Activated gamma-delta T cell treated with Interleukin-2 at 50 U/mL for 16 hours (primary cell): Measurements from ENCODE around the gene PCDHGC3.

Experiments used
- DNase-seq: peaks from one replicate; pipeline ENCODE4 v3.0.0-alpha.2; 2020

The PCDHGC3 gene

GRCh38 chr5:141524604-141525597 lies 49.1 kb downstream of the PCDHGC3 start:
- DNase-seq: peak; percentile 35

- no peak for DNase-seq
Measured at GRCh38 chr5:141525653-141526052, 49.9 kb downstream of the PCDHGC3 start.

GRCh38 chr5:141527426-141527825 lies 51.7 kb downstream of the PCDHGC3 start:
- DNase-seq: no peak
